Gastroesophageal sphincter (tissue), 3 donors: ENCODE data around the gene PLCL1.

Experiments used
- POLR2AphosphoS5 ChIP-seq: sonication (generic); formaldehyde crosslinking; IDR thresholded peaks from one replicate; pipeline ENCODE4 v1.6.1; 2017; ENCODE audit warnings: antibody characterized with exemption
- TF ChIP-seq, protein P1 (sequence below), 4 experiments: fragments of 200-600 bp in 2 of 4; fragments of 450-650 bp in 2 of 4; sonication (generic) in 1 of 4; IDR thresholded peaks; one replicate each; pipeline ENCODE4 v1.5.1; 2017 to 2019; ENCODE audit warnings: antibody characterized with exemption in 4 of 4, mild to moderate bottlenecking in 2 of 4, moderate library complexity in 2 of 4

DNA sequence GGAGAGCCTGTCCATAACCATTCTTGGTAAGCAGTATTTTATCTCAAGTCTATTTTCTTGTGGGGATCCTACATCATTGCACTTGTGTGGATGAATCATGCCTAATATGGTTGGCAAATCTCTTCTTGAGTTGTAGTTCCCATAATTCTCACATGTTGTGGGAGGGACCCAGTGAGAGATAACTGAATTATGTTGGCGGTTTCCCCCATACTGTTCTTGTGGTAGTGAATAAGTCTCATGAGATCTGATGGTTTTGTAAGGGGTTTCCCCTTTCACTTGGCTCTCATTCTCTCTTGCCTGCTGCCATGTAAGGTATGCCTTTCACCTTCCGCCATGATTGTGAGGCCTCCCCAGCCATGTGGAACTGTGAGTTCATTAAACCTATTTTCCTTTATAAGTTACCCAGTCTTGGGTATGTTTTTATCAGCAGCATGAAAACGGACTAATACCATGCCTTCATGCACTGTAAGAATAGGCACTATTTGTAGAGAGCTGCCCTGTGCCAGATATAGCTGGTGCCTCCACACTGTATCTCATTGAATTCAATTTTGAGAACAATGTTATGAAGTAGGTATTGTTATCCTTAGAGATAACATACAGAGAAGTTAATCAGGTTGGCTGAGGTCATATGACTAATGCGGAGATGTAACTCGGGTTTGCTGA lies 148.3 kb downstream of the PLCL1 start:
- TF ChIP-seq, protein P1, sequence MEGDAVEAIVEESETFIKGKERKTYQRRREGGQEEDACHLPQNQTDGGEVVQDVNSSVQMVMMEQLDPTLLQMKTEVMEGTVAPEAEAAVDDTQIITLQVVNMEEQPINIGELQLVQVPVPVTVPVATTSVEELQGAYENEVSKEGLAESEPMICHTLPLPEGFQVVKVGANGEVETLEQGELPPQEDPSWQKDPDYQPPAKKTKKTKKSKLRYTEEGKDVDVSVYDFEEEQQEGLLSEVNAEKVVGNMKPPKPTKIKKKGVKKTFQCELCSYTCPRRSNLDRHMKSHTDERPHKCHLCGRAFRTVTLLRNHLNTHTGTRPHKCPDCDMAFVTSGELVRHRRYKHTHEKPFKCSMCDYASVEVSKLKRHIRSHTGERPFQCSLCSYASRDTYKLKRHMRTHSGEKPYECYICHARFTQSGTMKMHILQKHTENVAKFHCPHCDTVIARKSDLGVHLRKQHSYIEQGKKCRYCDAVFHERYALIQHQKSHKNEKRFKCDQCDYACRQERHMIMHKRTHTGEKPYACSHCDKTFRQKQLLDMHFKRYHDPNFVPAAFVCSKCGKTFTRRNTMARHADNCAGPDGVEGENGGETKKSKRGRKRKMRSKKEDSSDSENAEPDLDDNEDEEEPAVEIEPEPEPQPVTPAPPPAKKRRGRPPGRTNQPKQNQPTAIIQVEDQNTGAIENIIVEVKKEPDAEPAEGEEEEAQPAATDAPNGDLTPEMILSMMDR (IDR thresholded peaks at IDR 0.05): no peak
- no peak for TF ChIP-seq POLR2AphosphoS5
